Hepatocyte (in vitro differentiated cells): ENCODE measurements around the gene FPGS. TPM values are rescaled to one million over a fixed set of nuclear protein-coding genes. Genes with fewer than 3 reads are reported as not detected.

Experiments
- DNase-seq: peaks from one replicate; pipeline ENCODE4 v3.0.0-alpha.2; 2016; ENCODE audit warnings: low spot score
- H2AFZ ChIP-seq: fragments of 200-600 bp; sonication (generic); 2 replicates; pipeline ENCODE4 v1.6.0; 2016; ENCODE audit warnings: antibody characterized with exemption, mild to moderate bottlenecking
- H3K27ac ChIP-seq: fragments of 200-600 bp; sonication (generic); 2 replicates; pipeline ENCODE4 v1.5.1; 2016; ENCODE audit warnings: mild to moderate bottlenecking
- H3K27me3 ChIP-seq: fragments of 200-600 bp; sonication (generic); 2 replicates; pipeline ENCODE4 v1.6.1; 2016
- H3K36me3 ChIP-seq: fragments of 200-600 bp; sonication (generic); replicated peaks from 2 replicates; pipeline ENCODE4 v1.5.1; 2016; ENCODE audit warnings: low read depth; ENCODE audit not compliant: insufficient read depth
- H3K4me1 ChIP-seq: fragments of 200-600 bp; sonication (generic); 2 replicates; pipeline ENCODE4 v1.5.1; 2016; ENCODE audit warnings: mild to moderate bottlenecking, moderate library complexity; ENCODE audit not compliant: insufficient read depth
- H3K4me2 ChIP-seq: fragments of 200-600 bp; sonication (generic); 2 replicates; pipeline ENCODE4 v1.6.0; 2016
- H3K4me3 ChIP-seq: fragments of 200-600 bp; sonication (generic); 2 replicates; pipeline ENCODE4 v1.5.1; 2016; ENCODE audit warnings: mild to moderate bottlenecking
- H3K79me2 ChIP-seq: fragments of 200-600 bp; sonication (generic); 2 replicates; pipeline ENCODE4 v1.6.0; 2017; ENCODE audit warnings: mild to moderate bottlenecking
- H3K9me2 ChIP-seq: fragments of 200-600 bp; sonication (generic); replicated peaks from 2 replicates; pipeline ENCODE4 v1.6.0; 2017; ENCODE audit warnings: mild to moderate bottlenecking; ENCODE audit not compliant: insufficient read depth
- H3K9me3 ChIP-seq: fragments of 200-600 bp; sonication (generic); 2 replicates; pipeline ENCODE4 v1.5.1; 2016; ENCODE audit warnings: low read depth, mild to moderate bottlenecking
- H4K20me1 ChIP-seq: fragments of 200-600 bp; sonication (generic); 2 replicates; pipeline ENCODE4 v1.6.0; 2016; ENCODE audit warnings: mild to moderate bottlenecking; ENCODE audit not compliant: insufficient read depth, poor library complexity, severe bottlenecking
- CTCF ChIP-seq: fragments of 200-600 bp; sonication (generic); IDR thresholded peaks from 2 replicates; pipeline ENCODE4 v1.5.1; 2016; ENCODE audit warnings: antibody characterized with exemption, mild to moderate bottlenecking; ENCODE audit not compliant: poor library complexity
- EZH2 ChIP-seq: fragments of 200-600 bp; sonication (generic); IDR thresholded peaks from 2 replicates; pipeline ENCODE4 v1.6.1; 2016; ENCODE audit warnings: antibody characterized with exemption, mild to moderate bottlenecking, borderline replicate concordance
- EZH2phosphoT487 ChIP-seq: fragments of 200-600 bp; sonication (generic); IDR thresholded peaks from one replicate; pipeline ENCODE4 v1.6.1; 2018; ENCODE audit warnings: antibody characterized with exemption, mild to moderate bottlenecking, low read depth, moderate library complexity; ENCODE audit not compliant: unreplicated experiment, severe bottlenecking
- WGBS: methylation state at CpG from one replicate; pipeline ENCODE4 v1.1.6; 2016; ENCODE audit warnings: low lambda C conversion rate; ENCODE audit errors: missing lambda C conversion rate; 5-methylcytosine and 5-hydroxymethylcytosine counted together
- polyA plus RNA-seq: library from polyadenylated mRNA; unstranded; fragments of >200 nt; fragmentation: Nextera tagmentation; extraction: Ambion mirVana; gene quantifications from 2 replicates; pipeline ENCODE4 v1.2.1, GENCODE V29; 2016
- total RNA-seq: library from RNA; depleted of rRNA; stranded (reverse); fragments of >200 nt; gene quantifications from 2 replicates; pipeline ENCODE4 v1.2.3, GENCODE V29; 2014

FPGS gene
- total and polyA plus RNA-seq, 2 experiments from 2014 or later, result 27.4 to 48.5 TPM

GRCh38 chr9:127773981-127774380 lies 28.7 kb upstream of the FPGS start:
- Histone ChIP-seq H3K36me3 (no peaks in the 10 kb centered on the region), H3K4me1 (no peaks in the 10 kb centered on the region), H2AFZ (no peak overlapping the region), H4K20me1 (no peaks in the 10 kb centered on the region), H3K9me2 (no peaks in the 10 kb centered on the region), H3K4me2 (no peak overlapping the region), H3K27me3 (no peaks in the 10 kb centered on the region), H3K79me2 (no peaks in the 10 kb centered on the region), H3K27ac (no peak overlapping the region), H3K9me3 (no peaks in the 10 kb centered on the region), H3K4me3 (no peak overlapping the region)
- 89% methylated on average over 10 of the region's 10 CpGs for WGBS
- TF ChIP-seq EZH2 (no peak), CTCF (no peak), EZH2phosphoT487 (no peak)
- no peak for DNase-seq

- Histone ChIP-seq H2AFZ (no peak overlapping the region), H3K9me3 (no peaks in the 10 kb centered on the region), H3K9me2 (no peaks in the 10 kb centered on the region), H3K4me2 (no peak overlapping the region), H3K27ac (no peak overlapping the region), H4K20me1 (no peaks in the 10 kb centered on the region), H3K4me3 (no peak overlapping the region), H3K4me1 (no peaks in the 10 kb centered on the region), H3K36me3 (no peaks in the 10 kb centered on the region), H3K79me2 (no peaks in the 10 kb centered on the region), H3K27me3 (no peaks in the 10 kb centered on the region)
- no peak for TF ChIP-seq EZH2
- no peak for TF ChIP-seq CTCF
- no peak for TF ChIP-seq EZH2phosphoT487
- no peak for DNase-seq
- WGBS, result 83% methylated on average over 14 of the region's 15 CpGs
These were observed 26.3 kb upstream of the FPGS start for GRCh38 chr9:127776195-127776923.

GRCh38 chr9:127776924-127777289 lies 25.8 kb upstream of the FPGS start:
- Histone ChIP-seq H3K4me1 (no peaks in the 10 kb centered on the region), H3K27me3 (no peaks in the 10 kb centered on the region), H3K9me2 (no peaks in the 10 kb centered on the region), H3K4me3 (no peak overlapping the region), H3K36me3 (no peaks in the 10 kb centered on the region), H3K79me2 (no peaks in the 10 kb centered on the region), H3K27ac (no peak overlapping the region), H2AFZ (no peak overlapping the region), H3K9me3 (no peaks in the 10 kb centered on the region), H4K20me1 (no peaks in the 10 kb centered on the region), H3K4me2 (no peak overlapping the region)
- 89% methylated on average over 5 of the region's 5 CpGs for WGBS
- DNase-seq, result no peak
- TF ChIP-seq EZH2 (no peak), CTCF (no peak), EZH2phosphoT487 (no peak)
